ENCODE measurements around the gene GABRR2.

Gene GABRR2

DNA sequence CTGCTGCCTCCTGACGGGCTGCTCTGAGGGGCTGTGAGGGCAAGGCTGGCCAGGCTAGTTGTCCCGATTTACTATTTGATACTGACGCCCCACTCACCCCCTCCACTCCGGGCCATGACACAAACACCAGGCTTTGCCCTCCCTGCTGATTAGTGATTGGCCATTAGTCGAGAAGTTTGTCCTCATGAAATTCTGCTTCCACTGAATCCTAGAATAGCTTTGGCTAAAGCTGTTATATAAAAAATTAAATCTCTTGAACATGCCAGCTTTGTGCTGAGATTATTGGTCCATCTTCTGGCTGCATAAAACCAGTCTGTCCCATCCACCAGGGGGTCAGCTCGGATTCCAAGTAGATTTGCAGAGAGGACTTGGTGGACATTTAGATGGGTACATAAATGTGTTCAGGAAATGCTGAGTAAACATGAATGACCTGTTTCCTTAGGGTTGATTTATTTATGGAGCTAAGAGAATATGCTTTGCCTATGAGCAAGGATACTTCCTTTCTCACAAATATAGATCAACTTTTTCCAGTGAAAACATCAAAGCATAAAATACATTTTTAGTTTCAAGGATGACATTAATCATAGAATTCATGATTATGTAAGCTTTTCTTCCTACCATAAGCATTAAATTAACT lies at the start of gene GABRR2:
GABRR2 (minus strand) TSS at position 51 of the 637 bp plus-strand sequence. CDS start 134 bp downstream, outside the sequence.
- in situ Hi-C loops (cut with MboI; ENCODE audit: low sequenced_read_pairs): no loop called here

DNA sequence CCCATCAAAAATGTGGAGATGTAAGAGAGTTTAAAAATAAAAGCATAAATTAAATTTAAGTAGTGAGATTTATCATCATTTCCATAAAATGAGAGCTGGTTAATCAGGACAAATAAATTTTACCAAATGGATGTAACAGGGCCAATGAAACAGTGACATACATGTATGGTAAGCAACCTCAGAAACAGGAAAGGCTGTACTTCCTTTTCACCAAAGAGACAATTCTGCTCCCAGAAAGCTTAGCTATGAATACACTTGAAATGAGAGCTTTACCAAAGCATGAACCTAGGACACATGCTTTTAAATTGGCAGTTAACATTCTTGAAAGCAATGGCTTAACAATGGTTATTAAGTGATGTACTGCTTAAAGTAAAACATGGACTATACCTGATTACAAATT lies 49.5 kb upstream of the GABRR2 start:
- in situ Hi-C loops (cut with MboI; ENCODE audit: low sequenced_read_pairs): no loop called here

DNA sequence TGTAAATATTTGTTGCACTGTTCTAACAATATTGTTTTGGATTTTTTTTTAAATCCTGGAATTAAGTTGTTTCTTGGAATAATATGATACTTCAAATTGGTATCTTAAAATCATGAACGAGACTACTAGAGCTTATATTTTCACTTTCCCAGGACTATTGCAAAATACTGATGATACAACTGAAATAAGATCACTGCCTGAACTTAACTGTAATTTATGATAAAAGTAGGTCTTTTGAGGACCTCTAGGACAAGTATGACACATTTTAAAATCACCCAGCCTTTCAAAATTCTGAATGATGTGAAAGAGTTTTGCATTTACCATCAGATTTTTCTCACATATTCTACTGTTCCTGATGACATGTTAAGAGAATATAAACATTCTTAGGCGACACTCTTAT lies 46.1 kb upstream of the GABRR2 start:
- in situ Hi-C loops (cut with MboI; ENCODE audit: low sequenced_read_pairs): no loop called here

DNA sequence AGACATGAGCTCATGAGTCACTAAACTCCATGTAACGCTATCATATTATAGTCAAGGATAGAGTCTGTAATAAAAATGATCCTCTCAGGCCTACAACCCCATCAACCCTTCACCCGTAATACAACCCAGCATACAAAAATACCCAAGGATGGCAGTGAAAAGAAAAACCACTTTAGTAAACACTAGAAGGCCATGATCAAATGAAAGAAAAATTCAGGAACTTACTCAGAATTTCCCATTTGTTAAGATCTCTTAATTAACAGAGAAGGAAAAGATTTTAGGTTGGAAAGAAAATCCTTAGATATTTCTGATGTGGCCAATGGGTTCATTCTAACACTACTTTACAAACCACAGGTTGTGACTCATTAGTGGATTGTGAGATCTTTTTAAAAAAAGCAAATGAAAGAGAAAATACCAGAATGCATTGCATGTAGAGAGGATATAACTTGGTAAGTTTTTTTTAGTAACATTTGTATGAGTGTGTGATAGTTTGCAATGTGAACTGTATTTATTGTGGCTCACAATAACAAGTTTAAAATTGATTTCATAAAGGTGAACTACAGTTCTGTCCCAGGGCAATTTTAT lies 45.4 kb upstream of the GABRR2 start:
- in situ Hi-C loops (cut with MboI; ENCODE audit: low sequenced_read_pairs): no loop called here

DNA sequence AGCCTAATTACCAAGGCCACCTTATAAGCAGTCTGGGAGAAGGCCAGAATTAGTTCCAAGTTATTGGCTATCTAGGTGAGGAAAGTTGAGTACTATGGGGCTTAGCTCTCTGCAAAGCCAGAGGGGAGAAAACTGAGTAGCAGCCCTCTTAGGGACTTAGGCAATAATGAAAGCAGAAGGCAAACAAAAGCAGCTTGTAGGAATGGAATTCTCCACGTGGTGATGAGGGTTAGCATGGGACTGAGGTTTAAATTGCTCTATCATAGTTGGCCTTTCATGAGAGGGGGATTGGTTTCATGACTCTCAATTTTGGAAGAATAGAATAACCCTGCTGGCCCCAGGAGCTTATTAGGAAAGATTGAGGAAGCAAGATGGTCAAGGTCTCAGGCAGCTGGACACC lies 44.5 kb upstream of the GABRR2 start:
- in situ Hi-C loops (cut with MboI; ENCODE audit: low sequenced_read_pairs): no loop called here

DNA sequence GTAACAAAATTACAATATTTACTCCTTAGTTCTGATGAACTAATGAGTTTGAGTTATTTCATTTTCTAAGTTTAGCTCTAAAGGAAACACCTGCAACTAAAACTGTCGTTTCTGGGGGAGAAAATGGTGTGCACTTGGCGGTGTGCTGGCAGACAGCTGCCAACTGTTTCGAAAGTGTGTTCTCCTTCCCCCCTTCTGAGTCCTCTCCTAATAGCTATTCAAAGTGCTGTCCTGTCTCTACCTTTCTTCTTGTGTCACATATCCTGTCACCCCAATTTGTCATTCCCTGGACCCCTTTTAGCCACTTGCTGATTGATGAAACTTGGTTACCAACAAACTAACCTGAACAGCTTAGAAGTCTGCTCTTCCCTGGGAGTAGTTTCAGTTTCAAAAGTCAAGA lies 42.3 kb upstream of the GABRR2 start:
- in situ Hi-C loops (cut with MboI; ENCODE audit: low sequenced_read_pairs): no loop called here

DNA sequence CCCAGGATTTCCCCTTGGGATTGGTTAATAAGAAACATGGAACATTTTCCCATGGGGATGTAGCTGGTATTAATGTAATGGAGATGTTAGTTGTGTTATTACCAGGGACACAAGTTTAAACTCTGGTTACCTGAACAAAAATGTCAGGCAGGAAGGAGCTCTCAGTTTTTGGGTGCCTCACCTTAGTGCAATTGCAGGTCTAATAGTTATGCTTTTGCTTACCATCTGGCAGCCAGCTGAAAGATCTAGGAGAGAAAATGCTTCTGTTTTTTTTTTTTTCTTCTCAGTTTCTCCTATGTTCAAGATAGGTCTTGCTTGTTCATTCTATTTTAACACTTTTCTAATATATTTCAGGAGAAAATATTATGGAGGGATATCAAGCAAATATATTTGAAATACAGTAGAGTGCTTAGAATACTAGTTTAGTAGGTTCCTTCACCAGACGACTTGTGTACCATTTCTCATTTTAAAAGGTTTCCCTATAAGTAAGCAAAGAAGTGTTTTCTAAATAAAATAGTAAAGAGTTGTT lies 41.6 kb upstream of the GABRR2 start:
- in situ Hi-C loops (cut with MboI; ENCODE audit: low sequenced_read_pairs): no loop called here

DNA sequence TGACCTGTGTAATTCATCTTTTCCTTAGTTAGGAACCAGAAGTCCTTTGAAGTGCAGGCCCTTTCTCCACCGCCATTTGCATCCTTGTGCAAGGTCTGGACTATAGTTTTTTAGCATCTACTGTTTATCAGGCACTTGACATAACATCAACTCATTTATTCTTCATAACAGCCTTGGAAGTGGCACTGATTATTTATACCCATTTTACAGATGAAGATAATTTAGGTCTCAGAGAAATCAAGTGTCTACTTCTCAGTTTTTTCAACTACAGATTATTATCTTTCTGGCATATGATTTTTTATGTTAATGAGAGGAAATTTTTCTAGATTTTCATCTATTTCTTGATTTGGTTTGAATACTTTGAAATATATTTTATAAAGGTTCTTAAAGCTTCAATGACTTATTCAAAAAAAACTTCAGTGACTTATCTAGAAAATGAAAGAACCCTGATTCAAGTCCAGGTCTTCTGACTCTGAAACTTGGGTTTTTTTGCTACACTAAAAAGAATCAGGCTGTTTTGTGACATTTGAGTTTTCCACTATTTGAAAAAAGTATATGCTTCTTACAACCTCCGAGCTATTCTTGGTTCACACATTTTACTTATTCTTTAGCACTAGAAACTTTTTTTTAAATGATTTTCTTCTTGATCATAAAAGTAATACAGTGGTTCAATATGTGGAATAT lies 40.6 kb upstream of the GABRR2 start:
- in situ Hi-C loops (cut with MboI; ENCODE audit: low sequenced_read_pairs): no loop called here

DNA sequence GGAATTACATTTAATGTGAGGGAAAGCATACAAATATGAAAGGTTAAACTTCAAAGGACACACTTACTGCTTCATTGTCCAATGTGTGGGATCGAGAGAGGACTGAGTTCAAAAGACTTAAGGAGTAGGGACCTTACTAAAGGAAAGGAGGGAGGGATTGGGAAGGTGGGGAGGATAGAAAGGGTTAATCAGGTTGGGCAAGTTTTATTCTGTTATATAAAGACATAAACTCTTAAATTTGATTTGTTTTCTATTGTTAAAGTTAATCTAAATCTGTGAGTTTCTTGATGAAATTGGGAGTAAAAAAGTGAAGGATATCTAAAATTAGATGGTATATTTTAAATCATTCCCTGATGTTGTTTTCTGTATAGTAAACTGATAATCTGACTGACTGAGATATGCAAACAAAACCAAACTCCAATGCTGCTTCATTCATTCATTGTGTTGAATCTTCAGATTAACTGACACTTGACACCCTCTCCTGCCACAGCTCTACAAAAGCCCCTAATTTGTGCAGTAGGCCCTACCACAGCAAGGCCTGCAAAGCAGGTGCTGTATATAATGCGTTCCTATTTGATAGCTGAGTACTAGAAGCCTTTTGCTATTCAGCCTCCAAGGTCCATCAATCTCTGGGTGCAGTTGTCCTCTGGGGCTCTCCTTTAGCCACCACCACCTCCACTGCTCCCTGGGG lies 38.7 kb upstream of the GABRR2 start:
- in situ Hi-C loops (cut with MboI; ENCODE audit: low sequenced_read_pairs): no loop called here

DNA sequence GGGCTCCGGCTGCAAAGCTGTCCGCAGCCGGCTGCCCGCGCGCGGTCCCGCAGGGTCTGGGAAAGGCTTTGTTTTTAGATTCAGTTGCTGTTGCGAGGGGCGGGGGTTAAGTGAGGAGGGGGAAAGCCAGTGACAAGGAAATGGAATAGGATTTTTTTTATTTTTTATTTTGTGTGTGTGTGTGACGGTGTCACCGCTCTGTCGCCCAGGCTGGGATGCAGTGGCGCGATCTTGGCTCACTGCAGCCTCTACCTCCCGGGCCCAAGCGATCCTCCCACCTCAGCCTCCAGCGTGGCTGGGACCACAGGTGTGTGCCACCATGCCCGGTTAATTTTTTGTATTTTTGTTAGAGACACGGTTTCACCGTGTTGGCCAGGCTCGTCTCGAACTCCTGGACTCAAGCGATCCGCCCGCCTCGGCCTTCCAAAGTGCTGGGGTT lies 38.0 kb upstream of the GABRR2 start:
- in situ Hi-C loops (cut with MboI; ENCODE audit: low sequenced_read_pairs): no loop called here

DNA sequence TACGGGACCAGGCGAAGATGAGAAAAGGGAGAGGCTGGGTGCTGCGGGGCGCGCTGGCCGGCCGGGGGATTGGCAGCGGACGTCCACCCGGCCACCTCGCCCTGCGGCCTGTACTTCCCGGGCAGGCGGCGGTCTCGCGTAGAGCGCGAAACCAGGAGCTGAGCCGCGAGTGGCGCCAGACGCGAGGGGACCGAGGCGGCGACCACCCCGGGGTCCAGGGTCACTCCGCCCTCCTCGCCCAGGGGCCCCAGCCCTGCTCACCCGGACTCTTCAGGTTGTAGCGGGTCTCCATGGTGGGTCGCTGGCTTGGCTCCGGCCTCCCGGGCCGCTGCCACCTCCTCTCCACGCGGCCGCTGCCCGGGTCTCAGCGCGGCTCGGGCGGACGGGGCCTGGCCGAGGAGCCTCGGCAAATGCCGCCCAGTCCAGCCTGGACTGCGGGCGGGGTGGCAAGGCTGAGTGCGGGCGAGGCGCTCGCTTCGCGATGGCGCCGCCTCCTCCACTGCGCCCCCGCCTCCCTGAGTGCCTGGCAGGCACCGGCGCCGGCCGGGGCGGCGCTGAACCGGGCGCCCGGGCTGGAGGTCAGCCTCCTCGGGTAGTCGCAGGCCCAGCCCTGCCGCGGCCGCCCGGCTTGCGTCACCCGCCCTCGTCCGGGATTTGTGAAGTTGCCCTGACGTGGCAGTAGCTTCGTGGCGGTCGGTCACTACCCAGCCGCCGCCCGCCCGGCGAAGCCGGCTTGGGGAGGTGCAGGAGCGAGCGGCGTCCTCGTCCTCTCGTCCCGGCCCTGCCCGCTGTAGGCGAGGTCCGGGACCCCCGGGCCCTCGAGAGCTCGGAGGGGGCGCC lies 37.4 kb upstream of the GABRR2 start, which contains the start of gene UBE2J1:
UBE2J1 (minus strand) TSS at position 445 of the 840 bp plus-strand sequence; CDS start at position 292, 153 bp downstream.
- in situ Hi-C loops (cut with MboI; ENCODE audit: low sequenced_read_pairs): no loop called here

DNA sequence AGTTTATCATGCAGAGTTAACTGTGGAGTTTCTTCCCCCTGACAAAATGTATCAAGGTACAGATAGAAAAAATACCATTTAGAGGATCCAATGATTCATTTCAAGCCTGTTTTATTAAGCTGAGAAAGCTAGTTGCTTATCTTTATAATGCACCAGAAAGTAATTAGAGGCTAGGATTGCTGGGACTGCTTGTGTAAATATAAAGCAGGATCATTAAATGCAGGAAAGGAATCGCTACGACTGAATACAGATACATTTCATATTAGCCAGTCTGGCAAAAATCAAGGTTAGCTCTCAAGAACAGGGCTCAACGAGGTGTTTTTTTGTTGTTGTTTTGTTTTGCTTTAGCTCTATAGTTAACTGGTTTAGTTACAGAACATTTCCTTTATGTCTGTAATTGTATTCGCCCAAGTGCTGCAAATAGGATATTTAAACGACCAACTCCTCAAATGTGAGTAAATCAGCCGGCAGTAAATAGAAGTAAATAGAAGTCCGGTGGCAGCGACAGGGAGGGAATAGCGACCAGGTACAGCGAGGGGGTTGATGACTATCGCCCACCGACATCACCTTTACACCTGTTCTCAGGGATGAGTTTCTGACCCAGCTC lies 36.7 kb upstream of the GABRR2 start:
- in situ Hi-C loops (cut with MboI; ENCODE audit: low sequenced_read_pairs): no loop called here

DNA sequence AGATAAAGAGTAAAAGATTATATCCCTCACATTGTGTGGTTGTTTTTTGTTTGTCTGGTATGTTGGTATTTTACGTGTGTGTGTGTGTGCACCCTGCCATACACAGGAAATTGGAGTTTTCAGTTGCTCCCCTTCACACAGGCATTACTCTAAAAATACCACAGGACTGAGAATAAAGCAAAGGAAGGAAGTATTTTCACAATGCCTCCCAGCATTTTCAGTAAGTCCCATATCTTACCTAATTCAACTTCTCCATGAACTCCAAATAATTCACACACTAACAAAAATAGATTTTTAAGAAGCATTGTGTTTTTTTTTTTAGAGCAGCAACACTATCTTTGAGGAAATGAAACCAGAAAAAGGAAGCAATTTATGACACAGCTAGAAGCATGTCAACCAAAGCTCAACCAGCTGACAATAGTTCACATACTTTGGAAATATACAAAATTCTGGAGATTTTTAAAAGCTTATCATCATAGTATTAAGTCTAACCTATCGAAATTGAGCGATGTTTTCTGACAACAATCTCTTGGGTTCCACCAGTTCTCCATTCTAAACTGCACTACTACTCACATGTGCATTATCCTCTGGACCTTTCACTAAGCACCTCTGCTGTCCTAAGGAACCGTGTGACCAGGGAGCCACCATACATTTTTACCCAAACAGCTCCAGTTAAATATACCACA lies 35.3 kb upstream of the GABRR2 start:
- in situ Hi-C loops (cut with MboI; ENCODE audit: low sequenced_read_pairs): no loop called here

DNA sequence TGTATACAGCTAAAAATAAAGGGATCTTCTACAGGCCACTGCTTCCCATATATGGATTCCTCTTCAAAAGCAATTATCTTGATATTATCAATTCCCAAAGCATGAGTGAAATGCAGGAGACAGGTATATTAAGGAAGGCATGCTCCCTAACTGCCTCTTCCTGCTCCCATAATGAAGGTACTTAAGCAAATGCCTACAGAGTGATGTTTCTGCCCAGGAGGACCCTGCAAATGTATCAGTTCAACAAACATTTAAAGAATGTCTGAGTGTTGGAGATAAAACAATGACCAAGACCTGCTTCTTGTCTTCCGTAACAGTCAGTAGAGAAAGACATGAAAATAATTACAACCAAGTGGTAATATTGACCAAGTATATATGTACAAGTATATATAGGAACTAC lies 33.3 kb upstream of the GABRR2 start:
- in situ Hi-C loops (cut with MboI; ENCODE audit: low sequenced_read_pairs): no loop called here

DNA sequence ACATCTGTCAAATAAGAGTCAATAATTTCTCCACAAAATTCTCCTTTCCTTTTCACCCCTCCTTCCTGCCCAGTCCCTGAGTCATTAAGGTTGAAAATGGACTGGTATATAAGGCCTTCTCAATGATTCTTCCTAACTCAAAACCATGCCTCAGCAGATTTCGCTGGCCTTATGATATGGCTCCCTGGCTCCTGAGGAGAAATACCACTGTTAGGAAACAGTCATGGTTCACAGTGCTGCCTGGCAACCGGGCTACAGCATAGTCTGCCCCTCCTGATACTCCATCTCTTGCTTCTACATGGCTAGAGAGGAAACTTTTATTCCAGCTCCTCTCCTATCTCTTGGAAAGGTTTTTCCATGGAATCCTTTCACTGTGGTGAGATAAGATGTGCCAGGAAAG lies 32.7 kb upstream of the GABRR2 start:
- in situ Hi-C loops (cut with MboI; ENCODE audit: low sequenced_read_pairs): no loop called here

DNA sequence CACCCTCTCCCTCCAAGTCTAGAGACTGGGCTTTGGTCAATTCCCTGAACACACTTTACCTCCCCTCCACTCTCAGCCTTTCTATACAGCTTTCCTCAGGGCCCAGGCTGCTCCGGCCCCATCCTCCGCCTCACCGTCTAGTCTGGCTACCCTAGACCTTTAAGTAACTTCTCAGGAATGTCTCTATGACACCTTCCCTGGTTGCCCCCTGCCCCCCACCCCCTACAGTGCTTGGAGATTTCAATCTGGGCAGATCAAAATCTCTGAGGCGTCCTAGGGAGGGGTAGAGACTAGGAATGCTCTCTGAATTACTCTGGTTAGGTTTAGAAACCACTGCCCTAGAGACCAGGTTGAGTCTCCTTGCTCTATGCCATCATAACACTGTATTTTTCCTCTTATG lies 31.3 kb upstream of the GABRR2 start:
- in situ Hi-C loops (cut with MboI; ENCODE audit: low sequenced_read_pairs): no loop called here

DNA sequence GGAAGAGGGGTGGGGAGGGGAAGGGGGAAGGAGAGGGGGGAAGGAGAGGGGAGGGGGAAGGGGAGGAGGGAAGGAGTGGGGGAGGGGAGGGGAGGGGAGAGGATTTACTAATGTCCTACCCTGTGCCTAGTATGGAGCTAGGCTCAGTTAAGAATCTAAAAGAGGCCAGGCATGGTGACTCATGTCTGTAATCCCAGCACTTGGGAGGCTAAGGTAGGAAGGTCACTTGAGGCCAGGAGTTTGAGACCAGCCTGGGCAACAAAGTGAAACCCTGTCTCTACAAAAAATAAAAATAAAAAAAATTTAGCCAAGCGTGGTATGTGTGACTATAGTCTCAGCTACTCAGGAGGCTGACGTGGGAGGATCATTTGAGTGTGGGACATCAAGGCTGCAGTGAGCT lies 24.5 kb upstream of the GABRR2 start:
- in situ Hi-C loops (cut with MboI; ENCODE audit: low sequenced_read_pairs): no loop called here

DNA sequence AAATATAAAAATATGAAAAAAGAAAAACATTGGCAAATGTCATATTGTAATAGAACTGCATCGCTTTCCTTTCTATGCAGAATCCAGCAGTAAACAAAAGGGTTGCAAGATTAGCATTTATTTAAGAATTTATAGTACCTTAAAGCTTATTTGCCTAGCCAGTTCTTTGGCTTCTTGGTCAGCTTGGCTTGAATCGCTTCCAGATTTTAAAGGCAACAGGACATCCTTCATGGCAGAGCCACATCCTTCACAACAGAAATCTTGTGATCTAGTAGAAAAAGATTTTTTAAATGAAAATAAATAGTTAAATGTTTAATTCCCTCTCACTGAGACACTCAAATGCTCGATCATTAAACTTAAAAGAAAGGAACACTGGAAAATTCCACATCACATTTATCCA lies 20.1 kb upstream of the GABRR2 start:
- in situ Hi-C loops (cut with MboI; ENCODE audit: low sequenced_read_pairs): no loop called here

DNA sequence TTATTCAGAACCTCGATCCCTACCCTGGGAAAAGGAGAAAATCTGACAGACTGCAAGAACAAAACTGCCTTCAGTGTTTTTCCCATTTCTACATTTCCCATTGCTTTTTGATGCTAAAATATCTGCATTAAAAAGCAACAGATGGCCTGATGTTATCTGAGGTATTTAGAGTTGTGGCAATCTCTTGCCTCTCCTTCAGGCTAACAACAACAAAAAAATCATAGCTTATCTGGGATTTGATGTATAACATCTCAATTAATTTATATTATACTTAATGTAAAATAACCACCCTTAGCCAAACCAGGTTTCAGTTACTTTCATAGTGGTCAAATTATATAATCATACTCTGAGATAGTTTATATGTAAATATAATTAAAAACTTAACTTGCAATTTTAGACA lies 15.8 kb upstream of the GABRR2 start:
- in situ Hi-C loops (cut with MboI; ENCODE audit: low sequenced_read_pairs): no loop called here

DNA sequence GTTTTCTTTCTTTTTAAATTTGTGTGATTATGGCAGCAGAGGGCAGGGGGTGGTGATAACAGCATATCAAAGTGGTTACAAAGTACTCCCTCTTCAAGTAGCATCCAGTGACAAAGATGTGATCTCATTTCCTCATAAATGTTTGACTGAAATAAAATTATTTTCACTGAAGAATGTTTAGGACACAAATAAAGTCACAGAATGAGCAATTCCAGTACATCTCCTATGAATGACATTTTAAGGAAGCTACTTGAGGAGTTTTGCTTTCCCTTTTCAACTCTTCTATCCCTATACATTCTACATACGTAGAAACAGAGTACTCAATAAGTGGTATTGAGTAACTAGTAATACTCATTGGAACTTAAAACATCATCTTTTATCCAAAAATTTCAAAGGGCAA lies 13.9 kb upstream of the GABRR2 start:
- in situ Hi-C loops (cut with MboI; ENCODE audit: low sequenced_read_pairs): no loop called here

All from HL-60/S4 treated with phorbol 12-myristate 13-acetate at 8.2 ng/mL for 4 days and 3 days (cell line).